WTC11 (cell line): Measurements from ENCODE around the gene SEC16B.

ENCODE experiments used
- CBFB ChIP-seq: sonication (generic); formaldehyde crosslinking; IDR thresholded peaks from 2 replicates; pipeline ENCODE4 v1.8.1; 2022; ENCODE audit warnings: mild to moderate bottlenecking, low read depth, missing genetic modification reagents
- ZNF396 ChIP-seq: fragments of 250-450 bp; sonication (Bioruptor Pico); IDR thresholded peaks from 2 replicates; pipeline ENCODE4 v1.8.0; 2021; ENCODE audit warnings: mild to moderate bottlenecking, moderate library complexity, borderline replicate concordance

- no peak for TF ChIP-seq ZNF396 (CRISPR knock-in tag)
- TF ChIP-seq CBFB (CRISPR knock-in tag): no peak
Measured at GRCh38 chr1:177966199-177966598, 3.7 kb downstream of the SEC16B start.
